Fibroblast of mammary gland (primary cell): Measurements from ENCODE around the gene HPS3.

Source experiments
- DNase-seq: peaks from one replicate; pipeline ENCODE4 v3.0.0-alpha.2; 2010; ENCODE audit warnings: low read depth
- H3K4me3 ChIP-seq: 2 replicates; pipeline ENCODE4 v1.5.1; 2011; ENCODE audit warnings: low read depth, mild to moderate bottlenecking, low read length, moderate library complexity; ENCODE audit not compliant: control insufficient read depth
- TF ChIP-seq, protein P1 (sequence below): conservative IDR thresholded peaks from 2 replicates; pipeline ENCODE4 v1.5.1; 2011; ENCODE audit warnings: low read depth, low read length, inconsistent platforms; ENCODE audit not compliant: control insufficient read depth, insufficient read depth

HPS3 gene

DNA sequence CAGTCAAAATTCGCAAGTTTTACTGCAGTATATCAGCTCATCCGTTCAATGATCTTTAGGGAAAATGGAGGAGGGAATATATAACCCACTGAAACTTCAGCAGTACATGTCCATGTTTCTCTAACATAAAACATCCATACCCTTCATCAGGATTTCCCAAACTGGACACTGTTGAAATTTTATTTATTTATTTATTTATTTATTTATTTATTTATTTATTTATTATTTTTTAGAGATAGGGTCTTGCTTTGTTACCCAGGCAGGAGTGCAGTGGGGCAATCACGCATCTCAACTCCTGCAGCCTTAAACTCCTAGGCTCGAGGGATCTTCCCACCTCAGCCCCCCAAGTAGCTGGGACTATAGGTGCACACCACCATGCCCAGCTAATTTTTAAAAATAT lies 28.3 kb upstream of the HPS3 start:
- DNase-seq, result no peak
- TF ChIP-seq, protein P1, sequence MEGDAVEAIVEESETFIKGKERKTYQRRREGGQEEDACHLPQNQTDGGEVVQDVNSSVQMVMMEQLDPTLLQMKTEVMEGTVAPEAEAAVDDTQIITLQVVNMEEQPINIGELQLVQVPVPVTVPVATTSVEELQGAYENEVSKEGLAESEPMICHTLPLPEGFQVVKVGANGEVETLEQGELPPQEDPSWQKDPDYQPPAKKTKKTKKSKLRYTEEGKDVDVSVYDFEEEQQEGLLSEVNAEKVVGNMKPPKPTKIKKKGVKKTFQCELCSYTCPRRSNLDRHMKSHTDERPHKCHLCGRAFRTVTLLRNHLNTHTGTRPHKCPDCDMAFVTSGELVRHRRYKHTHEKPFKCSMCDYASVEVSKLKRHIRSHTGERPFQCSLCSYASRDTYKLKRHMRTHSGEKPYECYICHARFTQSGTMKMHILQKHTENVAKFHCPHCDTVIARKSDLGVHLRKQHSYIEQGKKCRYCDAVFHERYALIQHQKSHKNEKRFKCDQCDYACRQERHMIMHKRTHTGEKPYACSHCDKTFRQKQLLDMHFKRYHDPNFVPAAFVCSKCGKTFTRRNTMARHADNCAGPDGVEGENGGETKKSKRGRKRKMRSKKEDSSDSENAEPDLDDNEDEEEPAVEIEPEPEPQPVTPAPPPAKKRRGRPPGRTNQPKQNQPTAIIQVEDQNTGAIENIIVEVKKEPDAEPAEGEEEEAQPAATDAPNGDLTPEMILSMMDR, result no peak
- H3K4me3 ChIP-seq, result no peak overlapping the region

DNA sequence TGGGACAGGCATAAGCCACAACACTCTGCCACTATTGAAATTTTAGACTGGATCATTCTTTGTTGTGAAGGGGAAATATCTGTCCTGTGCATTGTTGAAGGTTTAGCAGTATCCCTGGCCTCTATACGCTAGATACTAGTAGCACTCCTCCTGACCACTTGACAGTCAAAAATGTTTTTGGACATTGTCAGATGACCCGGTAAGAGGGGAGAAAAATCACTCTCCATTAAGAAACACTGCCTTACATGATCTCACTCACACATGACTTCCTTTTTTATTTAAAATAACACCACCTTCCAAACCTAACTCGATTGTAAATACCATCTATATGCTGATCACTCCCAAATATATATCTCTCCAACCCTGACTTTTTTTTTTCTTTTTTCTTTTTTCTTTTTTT lies 27.8 kb upstream of the HPS3 start:
- H3K4me3 ChIP-seq, result no peak overlapping the region
- TF ChIP-seq, protein P1, result no peak
- DNase-seq, result no peak

DNA sequence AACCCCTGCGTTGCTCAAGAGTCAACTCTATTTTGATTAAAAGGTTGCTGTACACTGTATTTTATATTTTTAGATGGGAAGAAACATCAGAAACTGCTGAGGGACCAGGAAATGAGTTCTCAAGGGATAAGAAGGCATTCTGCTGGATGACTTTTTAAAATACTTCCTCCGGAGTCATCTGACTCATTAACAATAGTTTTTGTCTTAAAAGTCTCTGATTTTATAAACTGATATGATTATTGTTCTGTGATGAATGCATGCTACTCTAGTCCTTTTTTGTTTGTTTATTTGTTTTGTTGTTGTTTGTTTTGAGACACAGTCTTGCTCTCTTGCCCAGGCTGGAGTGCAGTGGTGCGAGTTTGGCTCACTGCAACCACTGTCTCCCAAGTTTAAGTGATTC lies 25.0 kb upstream of the HPS3 start:
- TF ChIP-seq, protein P1, result no peak
- no peak for DNase-seq
- no peak overlapping the region for H3K4me3 ChIP-seq

DNA sequence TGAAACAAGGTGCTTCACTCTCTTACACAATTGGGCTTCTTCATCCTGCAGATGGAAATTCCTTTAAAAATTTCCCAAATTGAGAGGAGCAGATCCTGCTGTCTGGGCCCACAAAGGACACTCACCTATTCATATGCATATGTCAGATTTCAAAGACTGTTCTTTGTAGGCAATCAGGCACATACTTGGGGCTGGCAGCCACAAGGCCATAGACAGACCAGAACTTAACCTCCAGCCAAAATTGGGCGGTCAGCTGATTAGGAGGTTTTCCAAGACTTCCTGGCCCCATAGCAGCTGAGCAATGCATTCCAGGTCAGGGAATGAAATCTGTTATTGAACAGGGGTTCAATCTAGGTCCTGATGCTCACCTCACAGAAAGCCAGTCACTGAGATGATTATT lies 15.0 kb upstream of the HPS3 start:
- TF ChIP-seq, protein P1, result no peak
- H3K4me3 ChIP-seq, result no peak overlapping the region
- no peak for DNase-seq

DNA sequence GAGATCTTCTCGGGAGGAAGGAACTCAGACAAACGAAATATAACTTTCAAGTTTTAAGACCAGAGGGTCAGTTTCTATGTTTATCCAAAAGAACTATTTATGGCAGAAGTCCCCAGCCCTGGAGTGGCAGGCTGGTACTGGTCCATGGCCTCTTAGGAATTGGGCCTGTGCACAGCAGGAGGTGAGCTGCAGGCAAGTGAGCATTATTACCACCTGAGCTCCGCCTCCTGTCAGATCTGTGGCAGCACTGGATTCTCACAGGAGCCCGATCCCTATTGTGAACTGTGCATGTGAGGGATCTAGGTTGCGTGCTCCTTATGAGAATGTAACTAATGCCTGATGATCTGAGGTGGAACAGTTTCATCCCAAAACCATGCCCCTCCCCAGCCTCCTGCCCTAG lies 14.3 kb upstream of the HPS3 start:
- no peak for DNase-seq
- TF ChIP-seq, protein P1, result no peak
- H3K4me3 ChIP-seq, result no peak overlapping the region

DNA sequence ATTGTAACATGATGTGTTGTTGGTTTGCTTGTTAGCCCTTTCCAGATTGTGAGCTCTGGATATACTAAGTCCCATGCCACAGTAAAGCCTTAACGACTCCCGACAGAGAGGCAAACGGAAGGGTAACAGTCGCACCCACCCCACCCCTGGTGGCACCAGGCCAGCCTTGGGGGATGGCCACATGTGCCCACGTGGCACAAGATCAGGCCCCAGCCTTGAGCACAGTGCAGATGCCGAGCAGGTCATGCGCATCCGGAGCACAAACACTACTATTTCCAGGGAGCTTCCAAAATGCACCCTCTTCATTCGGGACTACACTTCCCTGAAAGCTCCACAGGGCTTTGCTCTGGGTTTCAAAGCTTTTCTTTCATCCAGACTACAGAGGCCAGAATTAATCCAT lies 10.7 kb upstream of the HPS3 start:
- no peak for DNase-seq
- no peak overlapping the region for H3K4me3 ChIP-seq
- TF ChIP-seq, protein P1, result no peak

DNA sequence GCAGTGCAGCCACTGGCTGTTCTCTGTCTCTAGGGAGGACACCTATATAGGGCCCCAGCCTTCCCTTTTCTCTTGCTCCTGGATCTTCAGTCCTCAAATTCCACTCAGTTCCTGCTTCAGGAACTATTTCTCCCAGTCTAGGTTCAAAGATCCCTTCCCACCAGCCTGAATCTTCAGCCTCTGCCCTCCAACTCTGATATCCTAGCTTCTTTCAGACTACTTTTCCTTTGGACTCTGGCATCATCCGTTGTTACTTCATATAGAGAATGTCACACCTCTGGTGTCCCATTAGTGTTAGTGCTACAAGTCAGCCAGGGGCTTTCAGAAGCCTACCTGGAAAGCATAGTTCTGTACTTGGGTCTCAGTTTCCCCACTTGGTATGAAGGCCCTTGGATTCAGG lies 10.0 kb upstream of the HPS3 start:
- TF ChIP-seq, protein P1, result no peak
- no peak overlapping the region for H3K4me3 ChIP-seq
- no peak for DNase-seq
